GM19025 (cell line): ENCODE data around the gene KIAA0232.
"Not testable (repeated sequence)": the region's sequence is repeated elsewhere in the genome, so short reads cannot be mapped to it uniquely, and the experiment has no call there.

Experiments
- ATAC-seq: cut with Tn5 transposase; IDR thresholded peaks from one replicate; pipeline ENCODE4 v1.9.1; 2021; ENCODE audit warnings: mild to moderate bottlenecking, low read depth, moderate library complexity; ENCODE audit not compliant: unreplicated experiment

KIAA0232 gene

DNA sequence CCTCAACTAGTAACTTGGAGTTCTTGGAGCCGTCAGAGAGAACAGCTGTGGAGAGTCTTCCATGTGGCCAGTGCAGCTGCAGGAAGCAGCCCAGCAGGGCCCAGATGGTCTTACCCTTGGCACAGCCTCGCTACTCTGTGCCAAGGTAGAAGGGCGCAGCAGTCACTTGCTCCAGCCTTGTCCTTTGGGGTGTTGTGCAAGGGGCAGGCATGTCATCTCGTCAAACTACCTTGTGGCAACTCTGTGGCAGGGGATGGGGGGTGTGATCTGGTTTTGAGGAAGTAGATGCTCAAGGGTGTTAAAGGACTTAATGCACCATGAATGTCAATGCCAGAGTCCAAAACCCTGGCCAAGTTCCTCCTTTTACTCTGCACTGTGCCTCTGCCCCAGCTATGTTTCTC is 92.9 kb downstream of the KIAA0232 start:
- no peak for ATAC-seq

DNA sequence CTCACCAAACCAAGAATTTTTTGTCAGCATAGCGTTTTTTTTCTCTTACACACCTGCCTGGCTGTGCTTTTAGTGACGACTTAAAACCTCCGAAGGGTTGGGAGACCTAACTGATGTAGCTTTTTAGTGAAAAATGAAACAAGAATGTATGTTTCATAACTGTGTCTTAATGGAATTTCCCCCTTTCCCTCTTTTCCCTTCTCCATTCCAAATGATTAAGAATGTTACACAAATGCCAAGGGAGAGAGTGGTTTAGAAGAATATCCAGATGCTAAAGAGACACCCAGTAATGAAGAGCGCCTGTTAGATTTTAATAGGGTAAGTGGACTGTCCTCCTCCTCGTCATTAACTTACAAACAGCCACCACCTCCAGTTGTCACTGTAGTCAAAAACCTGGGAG is 93.9 kb downstream of the KIAA0232 start:
- no peak for ATAC-seq

DNA sequence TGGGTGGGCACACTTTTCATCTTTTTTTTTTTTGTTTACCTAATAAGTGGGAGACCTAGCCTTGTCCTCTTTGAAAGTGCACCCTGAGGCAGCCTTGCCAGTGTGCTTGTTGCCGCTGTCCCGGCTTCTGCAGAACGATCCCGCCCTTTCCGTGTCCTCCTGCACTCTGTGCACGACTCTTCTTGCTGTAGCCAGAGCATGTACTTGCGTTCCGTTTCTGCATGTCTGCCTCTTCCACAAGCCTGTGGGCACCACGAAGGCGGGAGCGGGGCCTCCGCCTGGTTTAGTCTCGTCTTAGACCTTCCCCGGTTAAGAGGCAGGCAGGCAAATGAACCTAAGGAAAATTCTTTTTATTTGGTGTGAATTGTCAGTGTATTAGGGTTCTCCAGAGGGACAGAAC is 94.5 kb downstream of the KIAA0232 start:
- no peak for ATAC-seq

DNA sequence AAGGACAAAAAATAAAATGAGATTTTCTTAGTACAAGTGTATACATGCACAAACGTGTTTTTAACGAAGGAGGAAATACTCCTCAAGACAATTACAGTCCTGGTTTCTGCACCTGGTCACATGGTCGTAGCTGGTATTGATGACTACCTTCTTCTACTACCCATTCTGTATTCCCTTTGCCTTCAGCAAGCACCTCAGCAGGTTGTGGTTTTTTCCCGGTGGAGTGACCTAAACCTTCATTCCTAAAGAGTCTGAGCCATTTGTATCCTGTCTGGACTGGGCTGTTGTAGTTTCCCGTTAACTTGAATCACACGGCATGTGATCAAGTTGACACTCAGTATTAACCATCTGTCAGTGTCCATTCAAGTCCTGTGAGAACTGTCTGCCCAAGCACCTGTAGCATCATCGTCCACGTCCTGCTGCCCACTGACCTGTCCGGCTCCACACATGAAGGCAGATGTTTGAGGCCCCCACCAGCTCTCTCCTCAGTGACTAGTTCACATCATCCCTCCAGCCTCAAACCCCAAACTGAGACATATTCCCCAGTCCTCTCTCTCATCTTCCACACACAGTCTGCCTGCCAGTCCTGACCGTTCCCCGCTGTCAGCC is 96.0 kb downstream of the KIAA0232 start:
- ATAC-seq = no peak

DNA sequence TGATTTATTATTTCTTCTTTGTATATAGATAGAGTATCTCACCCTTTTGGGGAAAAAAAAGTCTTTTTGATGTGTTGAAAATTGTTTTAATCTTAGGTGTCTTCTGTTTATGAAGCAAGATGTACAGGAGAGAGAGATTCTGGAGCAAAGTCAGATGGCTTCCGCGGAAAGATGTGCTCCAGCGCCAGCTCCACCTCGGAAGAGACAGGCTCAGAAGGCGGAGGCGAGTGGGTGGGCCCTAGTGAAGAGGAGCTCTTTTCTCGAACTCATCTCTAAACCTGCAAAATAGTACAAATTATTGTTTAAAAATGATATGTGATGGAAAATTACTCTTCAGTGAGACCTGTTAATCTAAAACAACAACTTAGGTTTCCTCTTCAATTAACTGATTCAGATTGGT is 98.2 kb downstream of the KIAA0232 start:
- no peak for ATAC-seq

DNA sequence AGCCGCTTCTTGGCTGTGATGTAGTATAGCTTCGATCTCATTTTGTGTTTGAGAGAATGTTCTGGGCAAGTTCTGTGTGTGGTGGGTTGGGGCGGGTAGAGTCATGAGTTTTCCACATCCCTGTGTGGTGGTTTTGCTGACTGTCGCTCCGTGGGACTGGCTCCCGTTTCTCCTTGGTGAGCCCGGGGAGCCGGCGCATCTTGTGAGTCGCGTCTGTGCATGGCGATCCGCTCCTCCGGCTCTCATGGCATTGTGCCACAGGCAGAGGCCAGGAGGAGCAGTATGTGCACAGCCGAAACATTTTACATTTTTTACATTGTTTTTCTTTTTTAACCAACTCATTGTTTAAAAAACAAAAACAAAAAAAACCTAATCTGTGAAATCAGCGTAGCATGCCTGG is 99.4 kb downstream of the KIAA0232 start:
- ATAC-seq = no peak

DNA sequence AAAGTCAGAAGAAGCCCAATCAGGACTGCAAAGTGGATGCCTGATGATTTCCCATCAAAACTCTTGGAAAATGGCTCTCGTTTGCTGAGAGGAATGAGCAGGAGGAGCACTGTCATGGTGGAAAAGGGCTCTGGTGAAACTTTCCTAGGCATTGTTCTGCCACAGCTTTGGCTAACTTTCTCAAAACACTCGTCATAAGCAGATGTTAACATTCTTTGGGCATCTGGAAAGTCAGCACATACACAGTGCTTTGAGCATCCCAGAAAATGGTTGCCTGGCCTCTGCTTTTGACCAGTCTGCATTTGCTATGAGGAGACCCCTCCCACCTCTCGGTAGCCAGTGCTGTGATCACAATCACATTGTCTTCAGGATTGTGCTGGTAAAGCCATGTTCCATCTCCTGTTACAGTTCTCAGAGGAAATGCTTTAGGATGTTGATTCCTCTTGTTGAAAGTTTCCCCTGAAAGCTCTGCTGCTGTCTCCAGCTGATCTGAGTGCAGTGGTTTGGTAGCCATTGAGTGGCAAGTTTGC is 101.9 kb downstream of the KIAA0232 start:
- no peak for ATAC-seq

DNA sequence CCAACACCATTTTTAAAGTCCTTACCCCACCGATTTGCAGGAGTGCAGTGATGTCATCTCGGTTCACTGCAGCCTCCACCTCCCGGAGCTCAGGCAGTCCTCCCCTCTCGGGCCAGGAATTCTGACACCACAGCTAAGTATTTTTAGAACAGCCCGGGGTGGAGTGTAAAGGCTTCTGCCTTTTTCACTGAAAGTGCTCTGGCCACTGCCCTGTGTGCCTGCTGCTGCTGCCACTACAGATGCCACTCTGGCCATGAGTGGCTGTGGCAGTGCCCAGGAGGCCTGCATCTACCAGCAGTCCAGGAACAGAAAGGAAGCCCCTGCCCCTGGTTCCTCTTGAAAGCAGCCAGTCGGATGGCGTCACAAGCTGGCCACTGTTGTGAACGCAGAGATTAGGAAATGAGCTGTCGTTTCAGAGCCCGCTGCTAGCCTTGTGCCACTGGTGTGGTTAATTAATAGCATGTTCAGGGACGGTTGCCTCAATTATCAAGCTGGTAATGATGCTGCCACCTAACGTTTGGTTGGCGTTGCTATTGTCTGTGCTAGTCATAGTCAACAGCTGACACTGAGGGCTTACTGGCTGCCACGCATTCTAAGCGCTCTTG is 103.5 kb downstream of the KIAA0232 start:
- ATAC-seq = peak; percentile 70

DNA sequence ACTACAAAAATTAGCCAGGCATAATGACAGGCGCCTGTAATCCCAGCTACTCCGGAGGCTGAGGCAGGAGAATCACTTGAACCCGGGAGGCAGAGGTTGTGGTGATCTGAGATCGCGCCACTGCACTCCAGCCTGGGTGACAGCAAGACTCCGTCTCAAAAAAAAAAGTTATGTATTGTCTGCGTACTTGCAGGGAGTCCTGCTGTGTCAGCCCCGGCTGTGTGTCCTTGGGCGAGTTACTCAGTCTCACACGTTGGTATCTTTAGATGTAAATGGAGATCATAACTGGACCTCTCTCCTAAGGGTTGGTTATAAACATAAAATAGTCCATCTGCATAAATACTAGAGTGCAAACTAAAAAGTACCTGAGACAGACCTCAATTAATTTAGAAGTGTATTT is 104.4 kb downstream of the KIAA0232 start:
- ATAC-seq = no peak

DNA sequence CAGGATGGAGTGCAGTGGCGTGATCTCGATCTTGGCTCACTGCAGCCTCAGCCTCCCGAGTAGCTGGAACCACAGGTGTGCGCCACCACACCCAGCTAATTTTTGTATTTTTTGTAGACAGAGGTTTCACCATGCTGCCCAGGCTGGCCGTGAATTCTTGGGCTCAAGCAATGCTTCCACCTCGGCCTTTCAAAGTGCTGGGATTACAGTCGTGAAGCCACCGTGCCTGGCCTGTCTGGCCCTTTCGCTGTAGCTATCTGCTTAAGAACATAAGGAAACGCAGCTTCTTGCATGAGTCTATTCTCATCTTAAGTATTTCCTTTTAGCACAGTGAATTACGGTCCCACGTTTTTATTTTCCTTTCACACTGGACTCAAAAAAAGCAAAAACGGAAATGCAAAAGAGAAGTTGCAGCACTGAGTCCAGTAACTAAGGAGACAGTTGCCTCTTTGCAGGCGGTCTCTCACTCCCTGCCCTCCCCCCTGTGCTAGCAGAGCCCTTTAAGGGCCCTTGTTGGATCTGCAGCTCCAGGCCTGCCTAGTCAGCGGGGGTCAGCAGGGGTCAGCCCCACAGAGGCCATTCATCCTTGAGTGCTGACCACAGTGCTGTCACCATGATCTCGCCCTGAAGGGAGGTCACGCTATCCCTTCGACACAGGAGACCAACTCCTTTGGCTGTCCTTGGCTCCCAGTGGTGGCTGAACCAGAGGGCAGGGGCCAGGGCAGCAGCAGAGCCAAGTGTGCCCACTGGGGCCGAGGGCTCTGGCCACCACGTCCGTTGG is 105.3 kb downstream of the KIAA0232 start:
- no peak for ATAC-seq

DNA sequence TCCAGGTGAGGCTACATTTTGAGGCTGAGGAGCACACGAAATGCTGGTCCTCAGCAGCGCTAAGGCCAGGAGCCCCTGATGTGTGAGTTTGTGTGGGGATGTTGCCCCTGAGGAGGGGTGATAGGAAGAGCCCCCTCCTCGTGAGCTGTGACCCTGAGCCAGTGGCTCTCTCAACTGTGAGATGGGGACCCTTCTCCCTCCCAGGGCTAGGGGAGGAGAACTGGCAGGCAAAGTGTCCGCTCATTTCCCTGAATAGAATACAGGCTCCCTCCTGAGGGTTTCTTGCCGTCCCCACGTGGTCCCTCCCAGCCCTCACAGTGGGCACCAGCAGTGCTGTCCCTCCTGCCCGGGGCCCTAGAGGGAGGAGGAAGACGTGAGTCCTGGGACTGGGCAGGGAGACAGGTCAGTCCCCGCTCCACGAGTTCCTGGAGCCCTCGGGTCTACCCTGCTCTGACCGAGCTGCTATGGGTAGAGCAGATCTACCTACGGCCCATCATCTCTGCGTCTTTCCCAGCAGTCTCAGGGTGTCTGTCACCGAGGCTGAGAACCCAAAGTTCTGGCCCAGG is 106.1 kb downstream of the KIAA0232 start:
- no peak for ATAC-seq

DNA sequence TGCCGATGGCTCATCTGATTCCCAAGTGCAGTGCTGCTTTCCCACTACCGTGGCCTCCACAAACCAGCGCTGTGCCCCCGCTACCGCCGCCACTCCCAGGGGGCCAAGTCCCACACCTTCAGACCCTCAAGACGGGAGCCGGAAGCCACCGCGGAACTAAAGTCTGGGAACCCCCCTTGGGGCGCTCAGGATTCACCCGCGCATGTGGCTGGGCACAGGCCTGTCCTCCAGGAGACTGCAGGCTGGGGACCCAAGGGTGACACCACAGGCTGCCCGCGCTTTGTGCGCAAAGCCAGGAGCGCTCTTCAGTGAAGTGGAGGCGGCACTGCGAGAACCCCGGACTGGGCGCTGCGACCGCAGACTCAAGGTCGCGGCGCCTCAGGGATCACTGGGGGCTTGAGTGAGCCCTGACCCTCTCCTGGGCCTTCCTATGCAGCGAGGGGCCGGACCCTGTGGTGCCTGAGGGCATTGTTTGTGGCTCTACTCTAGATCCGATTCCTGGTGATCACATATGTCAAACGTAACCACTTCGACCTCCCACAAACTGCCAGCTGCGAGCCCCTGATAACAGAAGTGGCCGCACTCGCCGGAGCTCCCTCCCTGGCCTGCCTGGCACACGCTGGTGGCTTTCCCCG is 106.7 kb downstream of the KIAA0232 start:
- no peak for ATAC-seq

DNA sequence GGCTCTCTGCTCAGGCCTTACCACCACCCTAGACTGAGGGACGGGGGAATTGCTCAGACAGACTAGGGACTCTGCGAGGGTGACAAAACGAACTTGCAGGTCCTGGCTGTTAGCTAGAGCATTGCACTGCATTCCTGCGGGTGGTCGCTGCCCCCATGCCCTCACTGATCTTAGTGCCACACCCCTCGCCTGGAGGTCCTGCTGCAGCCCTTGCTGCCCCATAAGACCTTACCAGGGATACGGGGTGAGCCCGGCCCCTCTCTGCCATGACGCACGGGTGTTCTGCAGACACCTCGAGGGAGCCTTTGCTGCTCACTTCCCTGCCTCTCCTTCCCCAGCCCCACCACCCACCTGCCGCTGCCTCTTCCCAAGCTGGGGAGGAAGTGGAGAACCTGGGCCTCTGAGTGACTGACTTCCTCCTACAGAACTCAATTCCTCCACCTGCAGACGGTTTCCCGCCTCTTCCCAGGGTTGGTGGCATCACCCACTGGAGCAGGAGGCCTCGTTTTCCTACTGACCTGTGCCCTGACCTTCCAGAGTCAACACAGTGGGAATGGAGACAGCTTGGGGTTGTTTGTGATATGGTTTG is 107.3 kb downstream of the KIAA0232 start:
- no peak for ATAC-seq

DNA sequence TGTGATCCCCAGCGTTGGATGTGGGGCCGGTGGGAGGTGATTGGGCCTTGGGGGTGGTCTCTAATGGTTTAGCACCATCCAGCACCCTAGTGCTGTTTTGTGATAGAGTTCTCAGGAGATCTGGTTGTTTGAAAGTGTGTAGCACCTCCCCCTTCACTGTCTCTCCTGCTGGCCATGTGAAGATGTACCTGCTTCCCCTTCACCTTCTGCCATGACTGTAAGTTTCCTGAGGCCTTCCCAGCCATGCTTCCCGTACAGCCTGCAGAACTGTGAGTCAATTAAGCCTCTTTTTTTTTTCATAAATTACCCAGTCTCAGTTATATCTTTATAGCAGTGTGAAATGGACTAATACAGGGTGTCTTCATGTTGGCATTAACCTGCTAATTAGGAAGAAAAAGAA is 107.8 kb downstream of the KIAA0232 start:
- ATAC-seq = no peak

DNA sequence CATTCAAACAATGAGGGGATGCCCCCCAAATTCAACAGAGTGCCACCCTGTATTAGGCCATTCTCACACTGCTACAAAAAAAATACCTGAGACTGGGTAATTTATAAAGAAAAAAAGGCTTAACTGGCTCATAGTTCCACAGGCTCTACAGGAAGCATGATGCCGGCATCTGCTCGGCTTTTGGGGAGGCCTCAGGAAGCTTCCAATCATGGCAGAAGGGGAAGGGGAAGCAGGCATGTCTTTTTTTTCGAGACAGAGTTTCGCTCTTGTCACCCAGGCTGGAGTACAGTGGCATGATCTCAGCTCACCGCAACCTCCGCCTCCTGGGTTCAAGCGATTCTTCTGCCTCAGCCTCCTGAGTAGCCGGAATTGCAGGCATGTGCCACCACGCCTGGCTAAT is 108.4 kb downstream of the KIAA0232 start:
- not testable (repeated sequence) for ATAC-seq

DNA sequence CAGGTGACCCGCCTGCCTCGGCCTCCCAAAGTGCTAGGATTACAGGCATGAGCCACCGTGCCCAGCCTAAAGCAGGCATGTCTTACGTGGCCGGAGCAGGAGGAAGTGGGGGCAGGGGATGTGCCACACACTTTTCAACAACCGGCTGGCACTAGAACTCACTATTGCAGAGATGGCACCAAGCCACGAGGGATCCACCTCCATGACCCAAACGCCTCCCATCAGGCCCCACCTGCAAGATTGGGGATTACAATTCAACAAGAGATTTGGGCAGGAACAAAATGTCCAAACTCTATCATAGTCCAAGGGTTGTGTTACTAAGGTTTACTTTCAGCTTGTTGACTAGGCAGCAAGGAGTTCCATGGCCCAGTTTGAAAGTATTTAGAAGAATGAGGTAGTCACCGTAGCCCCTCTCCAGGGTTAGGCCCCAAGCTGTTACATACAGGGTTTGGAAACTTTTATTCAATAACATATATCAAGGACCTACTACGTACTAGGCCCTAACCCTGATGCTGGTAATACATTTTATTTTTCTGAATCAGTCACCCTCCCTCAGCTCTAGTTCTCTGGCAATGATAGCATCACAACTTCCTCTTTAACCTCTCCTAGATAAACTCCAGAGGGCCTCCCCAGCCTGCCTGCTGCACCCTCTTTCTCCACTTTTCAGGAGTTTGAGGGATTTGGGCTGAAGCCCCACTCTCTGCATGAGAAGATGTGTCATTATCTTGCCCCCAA is 109.1 kb downstream of the KIAA0232 start:
- no peak for ATAC-seq

DNA sequence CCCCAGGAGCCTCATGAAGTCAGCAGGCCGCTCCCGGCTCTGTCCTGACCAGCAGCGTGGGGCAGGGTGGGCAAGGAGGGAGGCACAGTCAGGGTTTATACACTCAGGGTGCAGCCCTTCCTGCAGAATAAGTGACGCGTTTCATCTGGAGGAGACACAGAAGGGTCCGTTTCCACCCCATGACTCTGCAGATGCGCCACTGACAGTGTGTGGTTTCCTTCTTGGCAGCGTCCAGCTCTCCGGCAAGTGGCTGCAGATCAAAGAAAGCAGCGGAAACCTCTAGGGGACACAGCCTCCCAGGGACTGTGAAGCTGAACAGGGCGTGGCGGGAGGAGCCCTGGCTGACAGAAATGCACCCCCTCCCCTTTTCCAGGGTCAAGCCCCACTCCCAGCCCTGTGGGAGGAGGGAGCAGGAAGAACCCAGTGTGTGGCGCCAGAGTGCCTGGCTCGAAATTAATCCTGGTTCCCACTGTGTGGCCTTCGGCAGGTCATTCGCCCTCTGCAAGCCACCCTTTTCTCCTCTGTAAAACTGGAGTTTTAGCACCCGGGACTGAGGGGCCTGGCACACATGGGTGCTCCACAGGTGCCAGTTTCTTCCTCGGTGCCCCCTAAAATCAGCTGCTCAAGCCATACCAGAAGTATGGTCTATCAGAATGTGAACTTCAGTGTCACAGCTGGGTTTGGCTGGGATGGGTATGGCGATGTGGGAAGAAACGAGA is 109.8 kb downstream of the KIAA0232 start:
- no peak for ATAC-seq

DNA sequence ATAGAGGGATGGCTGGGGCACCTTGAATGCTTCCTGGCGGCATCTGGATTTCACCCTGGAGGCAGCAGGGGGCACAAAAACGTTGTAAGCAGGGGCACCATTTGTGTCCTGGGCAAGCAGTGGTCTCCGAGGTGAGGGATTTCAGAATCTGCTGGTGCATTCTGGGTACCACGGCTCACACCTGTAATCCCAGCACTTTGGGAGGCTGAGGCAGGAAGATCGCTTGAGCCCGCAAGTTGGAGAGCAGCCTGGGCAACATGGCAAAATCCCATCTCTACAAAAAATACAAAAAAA is 110.3 kb downstream of the KIAA0232 start:
- ATAC-seq = no peak

DNA sequence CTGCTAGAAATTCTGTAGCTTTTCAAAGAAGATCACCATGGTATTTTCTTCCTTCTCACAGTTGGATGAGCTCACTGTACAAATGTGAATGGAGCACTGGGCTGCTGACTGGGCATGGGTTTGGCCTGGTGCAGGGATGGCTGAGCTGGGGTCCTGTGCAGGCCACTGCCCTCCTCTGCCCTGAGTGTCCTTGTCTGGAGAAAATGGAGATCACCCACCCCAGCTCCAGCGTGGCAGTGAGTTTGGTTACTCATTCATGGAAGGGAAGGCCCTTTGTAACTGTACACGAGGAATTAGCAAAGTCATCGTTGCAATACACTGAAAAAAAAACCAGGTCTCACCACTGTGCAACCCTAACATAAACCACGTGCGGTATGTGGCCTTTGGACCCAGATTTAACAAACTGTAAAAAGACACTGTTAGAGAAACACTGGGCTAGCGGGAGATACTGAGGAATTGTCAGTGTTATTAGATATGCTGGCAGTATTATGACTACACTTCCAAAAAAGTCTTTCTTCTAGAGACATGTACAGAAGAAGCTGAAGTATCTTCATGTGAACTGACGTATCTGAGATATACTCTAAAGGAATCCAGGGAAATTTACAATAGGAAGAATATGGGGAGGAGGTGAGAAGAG is 111.0 kb downstream of the KIAA0232 start:
- no peak for ATAC-seq
